IPS-18c (cell line): Measurements from ENCODE around the gene PCGF3.
"Not testable (repeated sequence)": the region's sequence is repeated elsewhere in the genome, so short reads cannot be mapped to it uniquely, and the experiment has no call there.

Experiments used
- H3K4me3 ChIP-seq: 2 replicates; pipeline ENCODE4 v1.7.0; 2013; ENCODE audit warnings: low read depth, mild to moderate bottlenecking, low read length, moderate library complexity; ENCODE audit not compliant: insufficient read depth
- H3K9me3 ChIP-seq: one replicate; pipeline ENCODE4 v1.6.1; 2013; ENCODE audit warnings: mild to moderate bottlenecking, low read length, moderate library complexity; ENCODE audit not compliant: control insufficient read depth, insufficient read depth

Gene PCGF3

DNA sequence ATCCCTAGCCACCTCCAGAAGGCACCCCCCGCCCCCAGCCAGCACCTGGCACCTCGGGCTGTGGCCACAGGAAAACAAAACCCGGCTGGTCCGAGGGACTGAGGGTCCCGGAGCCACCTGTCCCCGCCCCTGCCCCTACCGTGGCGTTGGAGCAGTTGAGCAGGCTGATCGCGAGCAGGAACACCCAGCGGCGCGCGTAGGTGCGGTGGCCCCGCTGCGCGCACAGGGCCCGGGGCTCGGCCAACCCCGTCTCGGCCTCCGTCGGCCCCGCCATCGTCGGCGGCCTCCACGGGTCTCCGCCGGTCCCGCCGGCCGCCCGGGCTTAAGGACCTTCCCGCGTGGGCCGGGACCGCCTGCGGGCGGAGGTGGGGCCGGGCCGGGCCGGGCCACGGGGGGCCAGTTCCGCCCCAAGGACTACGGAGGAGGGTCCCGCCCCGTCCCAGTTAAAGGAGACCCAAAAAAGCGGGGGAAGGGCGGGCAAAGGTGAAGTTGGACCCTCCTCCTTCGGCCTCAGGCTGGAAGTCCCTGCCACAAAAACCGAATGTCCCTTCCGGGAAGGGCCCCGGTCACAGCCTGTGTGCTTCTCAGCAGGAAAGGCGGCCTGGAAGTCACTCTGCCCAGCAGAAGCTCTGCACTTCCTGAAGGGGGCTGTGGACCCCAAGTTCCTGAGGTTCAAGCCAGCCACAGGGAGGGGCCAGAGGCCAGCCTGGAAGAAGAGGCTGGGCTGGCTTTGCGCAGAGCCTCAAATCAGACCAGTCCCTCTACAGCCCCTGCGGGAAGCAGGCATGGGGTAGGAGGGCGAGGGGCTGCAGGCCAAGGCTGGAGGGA lies 16.6 kb upstream of the PCGF3 start, which contains the start of gene SLC49A3:
TSS of gene SLC49A3 (minus strand) at position 298 of the 828 bp plus-strand sequence. CDS start at position 274, 24 bp downstream.
- Histone ChIP-seq H3K9me3 (peaks cover 3% of the 10 kb centered on the region), H3K4me3 (peak within 1 kb of the TSS; percentile 60)

GRCh38 chr4:689723-690122 lies 15.9 kb upstream of the PCGF3 start:
- peaks cover 8% of the 10 kb centered on the region for H3K9me3 ChIP-seq
- peak overlapping the region; percentile 60 for H3K4me3 ChIP-seq

DNA sequence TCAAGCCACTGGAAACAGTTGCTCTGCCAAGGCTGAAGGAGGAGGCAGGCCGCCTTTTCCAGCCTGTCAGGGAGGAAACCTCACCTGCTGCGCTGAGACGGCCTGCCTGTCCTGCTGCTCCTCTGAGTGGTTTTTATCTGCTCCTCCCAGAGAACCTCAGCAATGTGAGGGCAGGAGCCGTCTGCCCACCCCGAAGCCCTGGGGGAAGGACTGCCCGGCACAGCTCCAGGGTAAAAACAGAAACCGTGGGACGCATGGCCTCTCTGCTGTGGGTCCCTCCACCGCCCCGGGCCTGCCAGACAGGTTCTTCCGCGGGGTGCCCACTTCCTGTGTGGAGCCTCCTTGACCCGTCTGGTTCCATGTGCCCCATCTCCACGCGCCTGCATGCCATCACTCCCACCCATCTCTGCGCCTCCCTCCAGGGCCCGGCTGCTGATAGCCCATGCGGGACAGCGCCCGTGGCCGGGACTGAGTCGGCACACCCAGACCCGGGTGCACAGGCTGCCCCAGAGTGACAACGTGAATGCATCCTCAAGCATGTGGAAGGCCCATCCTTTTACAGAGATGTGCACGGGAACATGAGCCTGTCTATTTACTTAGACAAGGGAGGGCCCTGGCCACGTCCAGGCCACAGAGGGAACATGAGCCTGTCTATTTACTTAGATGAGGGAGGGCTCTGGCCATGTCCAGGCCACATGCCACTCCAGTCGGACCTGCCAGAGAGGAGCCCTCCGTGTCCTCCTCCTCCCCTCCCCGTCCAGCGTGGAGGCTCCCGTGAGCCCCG lies 12.7 kb upstream of the PCGF3 start:
- Histone ChIP-seq H3K4me3 (no peak overlapping the region), H3K9me3 (peaks cover 10% of the 10 kb centered on the region)

- not testable (repeated sequence) for H3K4me3 ChIP-seq
Measured at GRCh38 chr4:694341-694940, 11.2 kb upstream of the PCGF3 start.

DNA sequence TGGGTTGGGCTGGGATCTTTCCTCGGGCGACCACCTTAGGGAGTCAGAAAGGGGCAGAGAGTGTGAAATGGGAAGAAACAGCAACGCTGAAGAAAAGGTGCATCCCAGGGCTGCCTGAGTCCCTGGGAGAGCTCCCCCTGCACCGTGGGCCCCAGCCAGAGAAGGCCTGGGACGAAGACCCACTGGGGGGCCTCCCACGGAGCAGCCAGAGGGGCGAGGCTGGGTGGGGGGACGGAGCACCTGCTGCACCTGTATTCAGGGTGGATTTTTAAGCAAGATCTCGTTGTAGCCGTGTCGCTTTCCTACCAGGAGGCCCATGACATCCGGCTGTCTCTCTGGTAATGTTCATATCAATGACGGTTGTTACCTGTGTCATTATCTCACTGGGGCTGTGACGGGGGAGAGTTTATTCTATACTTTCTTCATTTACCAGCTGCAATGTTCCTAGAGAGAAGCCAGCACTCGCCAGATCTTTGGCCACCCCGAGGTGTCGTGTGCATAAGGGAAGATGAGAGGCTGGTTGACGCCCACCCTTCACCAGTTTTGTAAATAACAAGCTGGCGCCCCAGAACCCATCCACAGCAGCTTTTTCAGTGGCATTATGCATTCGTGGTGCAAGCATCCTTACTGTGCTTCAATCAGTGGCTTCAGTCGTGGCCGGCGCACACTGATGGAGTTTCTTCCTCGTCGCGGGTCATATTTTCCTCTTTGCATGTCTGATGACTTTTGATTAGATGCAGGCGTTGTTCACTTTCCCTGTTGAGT lies 5.6 kb upstream of the PCGF3 start:
- no peak overlapping the region for H3K4me3 ChIP-seq
- no peaks in the 10 kb centered on the region for H3K9me3 ChIP-seq

More at GRCh38 chr4:694341-694940, 11.2 kb upstream of the PCGF3 start:
- H3K9me3 ChIP-seq = not testable (repeated sequence)

GRCh38 chr4:700587-701264 lies 4.9 kb upstream of the PCGF3 start:
- Histone ChIP-seq H3K9me3 (no peaks in the 10 kb centered on the region), H3K4me3 (no peak overlapping the region)

GRCh38 chr4:702618-703048 lies 3.0 kb upstream of the PCGF3 start:
- no peaks in the 10 kb centered on the region for H3K9me3 ChIP-seq
- H3K4me3 ChIP-seq = no peak overlapping the region

DNA sequence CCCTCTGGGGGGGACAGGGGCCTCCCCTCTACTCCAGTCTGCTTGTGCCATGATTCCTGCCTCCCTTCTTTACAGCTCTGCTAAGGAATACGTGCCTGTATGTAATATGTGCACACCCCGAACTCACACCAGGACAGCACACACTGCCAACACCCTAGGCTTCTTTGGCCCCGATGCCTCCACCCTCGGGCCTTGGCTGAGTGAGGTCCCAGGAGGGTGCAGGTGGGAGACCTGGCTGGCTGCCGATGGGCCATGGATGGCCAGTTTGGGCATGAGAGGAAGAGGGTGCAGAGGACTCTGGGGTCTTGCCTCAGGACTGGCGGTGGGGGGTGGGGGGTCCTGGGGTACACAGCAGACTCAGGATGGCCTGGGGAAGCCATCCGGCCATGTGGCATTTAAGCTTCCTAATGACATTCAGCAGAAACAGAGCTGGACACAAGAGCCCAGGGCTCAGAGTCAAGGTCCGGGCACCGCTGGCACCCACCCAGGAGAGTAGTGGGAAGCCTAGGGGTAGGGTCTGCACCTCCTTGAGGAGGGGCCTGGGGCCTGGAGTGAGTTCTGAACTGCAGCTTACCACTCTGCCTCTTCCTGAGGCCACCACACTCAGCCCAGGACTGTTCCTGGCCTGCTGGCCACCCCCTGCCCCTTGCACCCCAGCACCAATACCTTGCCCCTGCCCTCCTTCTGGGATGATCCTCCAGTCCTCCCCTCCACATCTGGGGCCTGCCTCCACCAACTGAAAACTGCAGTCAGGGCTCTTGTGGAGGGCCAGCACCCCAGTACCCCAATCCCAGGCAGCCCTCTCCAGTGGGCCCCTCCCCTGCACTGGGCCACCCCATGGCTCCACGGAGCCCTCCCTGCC lies 2.1 kb upstream of the PCGF3 start:
- no peak overlapping the region for H3K4me3 ChIP-seq
- H3K9me3 ChIP-seq = peaks cover under 1% of the 10 kb centered on the region

GRCh38 chr4:704198-704891 lies 1.3 kb upstream of the PCGF3 start:
- Histone ChIP-seq H3K9me3 (peaks cover 2% of the 10 kb centered on the region), H3K4me3 (no peak overlapping the region)

GRCh38 chr4:704971-705277 lies 708 bp upstream of the PCGF3 start:
- peak overlapping the region; percentile 25; the same call in 1 of the 2 replicates for H3K4me3 ChIP-seq
- peaks cover 2% of the 10 kb centered on the region for H3K9me3 ChIP-seq

- peak overlapping the region; percentile 91 for H3K4me3 ChIP-seq
- H3K9me3 ChIP-seq = not testable (repeated sequence)
Measured at GRCh38 chr4:706083-706633, 526 bp downstream of the PCGF3 start.

- Histone ChIP-seq H3K4me3 (peak overlapping the region; percentile 44), H3K9me3 (peaks cover 2% of the 10 kb centered on the region)
Measured at GRCh38 chr4:706834-707598, 1.4 kb downstream of the PCGF3 start.

GRCh38 chr4:707929-708630 lies 2.4 kb downstream of the PCGF3 start:
- Histone ChIP-seq H3K4me3 (no peak overlapping the region), H3K9me3 (peaks cover 2% of the 10 kb centered on the region)

- Histone ChIP-seq H3K4me3 (no peak overlapping the region), H3K9me3 (peaks cover 2% of the 10 kb centered on the region)
Measured at GRCh38 chr4:708631-708933, 3.0 kb downstream of the PCGF3 start.
